ENCODE data around the gene ARHGAP42. TPM values are rescaled to one million over a fixed set of nuclear protein-coding genes. Genes with fewer than 3 reads are reported as not detected.

Gene ARHGAP42
- total and polyA plus RNA-seq, 2 of the 4 experiments (the other 2 are of a cell fraction), result 2.9 to 7.3 TPM

- no peaks in the 10 kb centered on the region for H3K9me1 ChIP-seq (ENCODE audit: insufficient read depth, low read length)
- H3K14ac ChIP-seq (replicated peaks; ENCODE audit: low read depth, low read length), result no peak overlapping the region
- H3K18ac ChIP-seq (ENCODE audit: low read depth, low read length), result no peak overlapping the region
- no peaks in the 10 kb centered on the region for H3K4me1 ChIP-seq (ENCODE audit: control insufficient read depth, insufficient read depth, low read length)
- H4K5ac ChIP-seq (ENCODE audit: low read depth, low read length), result no peak overlapping the region
- H3K9me3 ChIP-seq (ENCODE audit: control insufficient read depth, insufficient read depth, low read length), result no peaks in the 10 kb centered on the region
- H4K20me1 ChIP-seq (ENCODE audit: insufficient read depth, low read length), result no peaks in the 10 kb centered on the region
- TF ChIP-seq RFX5 (IDR thresholded peaks at IDR 0.05; ENCODE audit: low read depth, low read length) (no peak), MAZ (IDR thresholded peaks at IDR 0.05; ENCODE audit: borderline replicate concordance, low read depth, low read length) (no peak)
- H3K79me1 ChIP-seq (ENCODE audit: low read depth in 1 of 2, low read length in 2 of 2), result no peaks in the 10 kb centered on the region
- H3K4me3 ChIP-seq (ENCODE audit: insufficient read depth, low read depth, low read length), result no peak overlapping the region
- H3K56ac ChIP-seq (ENCODE audit: extremely low read depth, insufficient read depth, low read length), result no peak overlapping the region
- H3K36me3 ChIP-seq (ENCODE audit: control insufficient read depth, insufficient read depth, low read length), result no peaks in the 10 kb centered on the region
- H2AK5ac ChIP-seq (ENCODE audit: low read depth, low read length), result no peak overlapping the region
- no peak overlapping the region for H3K4ac ChIP-seq (ENCODE audit: low read depth, low read length)
- H4K8ac ChIP-seq (ENCODE audit: low read depth in 2 of 2, low read length in 2 of 2), result no peak overlapping the region
- ATAC-seq (ENCODE audit: low read depth) (no peak), DNase-seq (no peak)
- no peak overlapping the region for H2BK5ac ChIP-seq (ENCODE audit: low read depth, low read length, poor library complexity, severe bottlenecking)
- H3K23ac ChIP-seq (ENCODE audit: low read depth, low read length), result no peak overlapping the region
- WGBS, 2 experiments (ENCODE audit: extremely low coverage in 2 of 2, insufficient read length in 1 of 2), result no CpG with 5 or more reads among the region's 4 CpGs
- no peak overlapping the region for H4K91ac ChIP-seq (ENCODE audit: insufficient read depth, low read depth, low read length)
- intact Hi-C loops (cut with micrococcal nuclease) (no loop called here), in situ Hi-C loops (cut with MboI; ENCODE audit: low sequenced_read_pairs) (no loop called here), dilution Hi-C loops (cut with HindIII; ENCODE audit: low sequenced_read_pairs, unreplicated experiment) (no loop called here)
- CTCF ChIA-PET, result no interaction called here
- H3K4me2 ChIP-seq (ENCODE audit: low read depth, low read length), result no peak overlapping the region
- H3K9ac ChIP-seq (ENCODE audit: low read depth, low read length), result no peak overlapping the region
- H2BK120ac ChIP-seq (ENCODE audit: low read depth, low read length), result no peak overlapping the region
- H2BK15ac ChIP-seq (ENCODE audit: low read depth, low read length), result no peak overlapping the region
- no peak overlapping the region for H2AFZ ChIP-seq (replicated peaks; ENCODE audit: low read length, poor library complexity)
- no peak overlapping the region for H3K27ac ChIP-seq (ENCODE audit: insufficient read depth, low read length)
- no peak overlapping the region for H2BK20ac ChIP-seq (ENCODE audit: low read depth, low read length)
- POLR2A ChIA-PET (ENCODE audit: unreplicated experiment), result no interaction called here
- H2AK9ac ChIP-seq (replicated peaks; ENCODE audit: low read depth, low read length, poor library complexity), result no peak overlapping the region
- BruUV-seq (replicated peaks), result no TSS peak
- no peaks in the 10 kb centered on the region; the same call in 1 of the 2 replicates for H3K27me3 ChIP-seq (ENCODE audit: control insufficient read depth, insufficient read depth, low read length)
These were observed 316.4 kb downstream of the ARHGAP42 start for GRCh38 chr11:101003468-101003867.

Data from IMR-90 (cell line).